GM23248 (cell line): ENCODE data around the gene MINK1. TPM values are rescaled to one million over a fixed set of nuclear protein-coding genes. Genes with fewer than 3 reads are reported as not detected.
A peak's percentile ranks its signal among the peaks of the same experiment; 100 is the strongest.

Experiments
- DNase-seq: peaks from one replicate; pipeline ENCODE4 v3.0.0-alpha.2; 2015
- H2AFZ ChIP-seq: fragments of 200-600 bp; sonication (generic); 2 replicates; pipeline ENCODE4 v1.6.1; 2016; ENCODE audit warnings: antibody characterized with exemption
- H3F3A ChIP-seq: fragments of 200-600 bp; sonication (generic); 2 replicates; pipeline ENCODE4 v1.6.1; 2016; ENCODE audit warnings: mild to moderate bottlenecking, antibody characterized with exemption, mixed run types; ENCODE audit not compliant: insufficient read depth
- H3K27ac ChIP-seq: fragments of 200-600 bp; sonication (generic); 2 replicates; pipeline ENCODE4 v1.5.1; 2016; ENCODE audit warnings: mild to moderate bottlenecking
- H3K27me3 ChIP-seq: fragments of 200-600 bp; sonication (generic); replicated peaks from 2 replicates; pipeline ENCODE4 v1.6.1; 2016; ENCODE audit warnings: mild to moderate bottlenecking; ENCODE audit not compliant: insufficient read depth
- H3K36me3 ChIP-seq: fragments of 200-600 bp; sonication (generic); 2 replicates; pipeline ENCODE4 v1.6.1; 2016; ENCODE audit warnings: low read depth, mild to moderate bottlenecking
- H3K4me1 ChIP-seq: fragments of 200-600 bp; sonication (generic); 2 replicates; pipeline ENCODE4 v1.6.1; 2016; ENCODE audit warnings: mild to moderate bottlenecking; ENCODE audit not compliant: insufficient read depth
- H3K4me2 ChIP-seq: fragments of 200-600 bp; sonication (generic); one replicate; pipeline ENCODE4 v1.6.1; 2016; ENCODE audit warnings: mild to moderate bottlenecking; ENCODE audit not compliant: unreplicated experiment
- H3K4me3 ChIP-seq: fragments of 200-600 bp; sonication (generic); 2 replicates; pipeline ENCODE4 v1.5.1; 2016; ENCODE audit warnings: mild to moderate bottlenecking
- H3K79me2 ChIP-seq: fragments of 200-600 bp; sonication (generic); 2 replicates; pipeline ENCODE4 v1.6.1; 2016; ENCODE audit warnings: mild to moderate bottlenecking; ENCODE audit not compliant: insufficient read depth
- H3K9ac ChIP-seq: fragments of 200-600 bp; sonication (generic); 2 replicates; pipeline ENCODE4 v1.6.1; 2016; ENCODE audit warnings: mild to moderate bottlenecking
- H3K9me2 ChIP-seq: fragments of 200-600 bp; sonication (generic); 2 replicates; pipeline ENCODE4 v1.6.1; 2016; ENCODE audit warnings: mixed run types, mild to moderate bottlenecking, moderate library complexity; ENCODE audit not compliant: insufficient read depth
- H3K9me3 ChIP-seq: fragments of 200-600 bp; sonication (generic); one replicate; pipeline ENCODE4 v1.6.1; 2017; ENCODE audit warnings: low read depth
- H4K20me1 ChIP-seq: fragments of 200-600 bp; sonication (generic); 2 replicates; pipeline ENCODE4 v1.6.0; 2016; ENCODE audit not compliant: insufficient read depth
- EZH2 ChIP-seq: fragments of 200-600 bp; sonication (generic); IDR thresholded peaks from 2 replicates; pipeline ENCODE4 v1.6.1; 2018; ENCODE audit warnings: antibody characterized with exemption, mild to moderate bottlenecking; ENCODE audit not compliant: insufficient read depth, poor library complexity, severe bottlenecking
- EZH2phosphoT487 ChIP-seq: fragments of 200-600 bp; sonication (generic); IDR thresholded peaks from 2 replicates; pipeline ENCODE4 v1.6.1; 2018; ENCODE audit warnings: antibody characterized with exemption, moderate library complexity, mild to moderate bottlenecking, low read depth; ENCODE audit not compliant: insufficient read depth
- WGBS, 2 experiments: methylation state at CpG; one replicate each; pipeline ENCODE4 v1.1.6; 2015 to 2017; ENCODE audit warnings: low lambda C conversion rate in 2 of 2, low coverage in 1 of 2; ENCODE audit errors: missing lambda C conversion rate in 2 of 2; 5-methylcytosine and 5-hydroxymethylcytosine counted together
- in situ Hi-C: fragments of 300-500 bp; cut with MboI; formaldehyde crosslinking; loops from 2 replicates; pipeline ENCODE4 v1.15.0; 2020
- polyA plus RNA-seq: library from polyadenylated mRNA; unstranded; fragments of >200 nt; fragmentation: Nextera tagmentation; extraction: Ambion mirVana; gene quantifications from 2 replicates; pipeline ENCODE4 v1.2.1, GENCODE V29; 2016
- total RNA-seq: library from RNA; depleted of rRNA; stranded (reverse); fragments of >200 nt; shearing (Covaris generic); gene quantifications from 2 replicates; pipeline ENCODE4 v1.2.3, GENCODE V29; 2014

Gene MINK1
- total and polyA plus RNA-seq, 2 experiments from 2014 or later, result 21.0 to 34.5 TPM

DNA sequence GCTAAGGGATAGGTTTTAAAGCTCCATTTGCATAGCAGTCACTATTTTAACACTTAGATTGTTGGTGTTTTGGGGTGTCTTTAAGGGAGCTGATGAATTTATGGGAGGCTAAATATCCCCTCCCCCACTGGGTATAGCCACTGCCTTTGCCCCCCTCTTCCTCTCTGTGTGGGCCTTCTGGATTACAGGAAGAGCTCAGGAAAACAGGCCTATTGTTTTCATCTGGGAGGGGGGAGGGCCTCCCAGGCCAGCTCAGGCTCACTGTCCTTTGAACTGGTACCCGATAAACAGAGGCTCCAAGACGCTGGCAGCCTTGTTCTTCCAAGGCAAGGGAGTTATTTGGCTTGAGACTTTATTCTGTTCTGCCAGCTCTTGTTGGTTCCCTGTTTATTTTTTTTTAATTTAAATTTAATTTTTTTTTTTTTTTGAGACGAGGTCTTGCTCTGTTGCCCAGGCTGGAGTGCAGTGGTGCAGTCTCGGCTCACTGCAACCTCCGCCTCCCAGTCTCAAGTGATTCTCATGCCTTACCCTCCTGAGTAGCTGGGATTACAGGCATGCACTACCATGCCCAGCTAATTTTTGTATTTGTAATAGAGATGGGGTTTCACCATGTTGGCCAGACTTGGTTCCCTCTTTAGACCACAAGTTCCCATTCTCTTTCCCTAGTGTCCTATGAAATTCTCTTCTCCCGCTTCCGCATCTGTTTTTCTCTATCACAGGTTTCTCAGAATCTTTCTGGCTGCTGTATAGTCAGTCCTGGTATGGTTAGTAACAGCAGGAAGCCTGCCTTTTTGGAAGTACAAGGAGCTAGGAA, 25.1 kb downstream of the MINK1 start:
- DNase-seq, result peak; percentile 4
- Histone ChIP-seq H3K4me3 (no peak overlapping the region), H4K20me1 (no peaks in the 10 kb centered on the region), H3K27ac (0 out of 2 replicates have a peak overlapping the region, but pooled peaks have one; percentile 15), H3F3A (no peaks in the 10 kb centered on the region), H3K9me2 (no peaks in the 10 kb centered on the region), H3K9ac (no peak overlapping the region; the same call in 1 of the 2 replicates), H3K36me3 (no peaks in the 10 kb centered on the region), H3K79me2 (peaks cover 81% of the 10 kb centered on the region), H3K4me2 (no peak overlapping the region), H3K4me1 (peaks cover 20% of the 10 kb centered on the region), H3K9me3 (no peaks in the 10 kb centered on the region), H2AFZ (no peak overlapping the region), H3K27me3 (no peaks in the 10 kb centered on the region)
- TF ChIP-seq EZH2, result no peak
- no peak for TF ChIP-seq EZH2phosphoT487
- in situ Hi-C loops, result no loop called here
- WGBS, 2 experiments, result 50 to 53% methylated on average over 6 to 7 of the region's 7 CpGs

DNA sequence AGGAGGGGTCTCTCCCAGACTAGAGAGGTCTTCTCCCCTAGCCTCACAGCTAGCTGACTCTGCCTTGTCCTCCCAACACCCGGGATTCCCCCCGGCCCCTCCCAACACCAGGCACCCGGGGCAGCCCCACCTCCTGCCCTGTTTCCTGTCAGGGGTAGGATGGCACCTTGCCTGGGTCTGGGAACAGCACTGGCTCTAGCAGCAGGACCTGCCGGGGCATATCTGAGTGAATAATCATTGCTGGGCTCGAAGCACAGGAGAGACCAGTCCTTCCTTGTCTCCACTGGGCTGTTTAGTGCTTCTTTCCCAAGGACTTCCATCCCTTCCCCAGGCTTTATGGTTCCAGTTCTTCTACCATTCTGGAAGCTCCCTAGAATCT, 25.7 kb downstream of the MINK1 start:
- Histone ChIP-seq H3K27me3 (no peaks in the 10 kb centered on the region), H3K36me3 (no peaks in the 10 kb centered on the region), H3K79me2 (peaks cover 76% of the 10 kb centered on the region), H3K4me1 (peaks cover 20% of the 10 kb centered on the region), H3K9me3 (no peaks in the 10 kb centered on the region), H3K27ac (0 out of 2 replicates have a peak overlapping the region, but pooled peaks have one; percentile 15), H4K20me1 (no peaks in the 10 kb centered on the region), H3K4me2 (peak overlapping the region; percentile 7), H3K4me3 (no peak overlapping the region), H3K9me2 (no peaks in the 10 kb centered on the region), H3F3A (no peaks in the 10 kb centered on the region), H2AFZ (no peak overlapping the region), H3K9ac (no peak overlapping the region)
- 21 to 25% methylated on average over 5 of the region's 5 CpGs for WGBS, 2 experiments
- DNase-seq, result peak; percentile 57
- in situ Hi-C loops, result no loop called here
- TF ChIP-seq EZH2 (no peak), EZH2phosphoT487 (no peak)

DNA sequence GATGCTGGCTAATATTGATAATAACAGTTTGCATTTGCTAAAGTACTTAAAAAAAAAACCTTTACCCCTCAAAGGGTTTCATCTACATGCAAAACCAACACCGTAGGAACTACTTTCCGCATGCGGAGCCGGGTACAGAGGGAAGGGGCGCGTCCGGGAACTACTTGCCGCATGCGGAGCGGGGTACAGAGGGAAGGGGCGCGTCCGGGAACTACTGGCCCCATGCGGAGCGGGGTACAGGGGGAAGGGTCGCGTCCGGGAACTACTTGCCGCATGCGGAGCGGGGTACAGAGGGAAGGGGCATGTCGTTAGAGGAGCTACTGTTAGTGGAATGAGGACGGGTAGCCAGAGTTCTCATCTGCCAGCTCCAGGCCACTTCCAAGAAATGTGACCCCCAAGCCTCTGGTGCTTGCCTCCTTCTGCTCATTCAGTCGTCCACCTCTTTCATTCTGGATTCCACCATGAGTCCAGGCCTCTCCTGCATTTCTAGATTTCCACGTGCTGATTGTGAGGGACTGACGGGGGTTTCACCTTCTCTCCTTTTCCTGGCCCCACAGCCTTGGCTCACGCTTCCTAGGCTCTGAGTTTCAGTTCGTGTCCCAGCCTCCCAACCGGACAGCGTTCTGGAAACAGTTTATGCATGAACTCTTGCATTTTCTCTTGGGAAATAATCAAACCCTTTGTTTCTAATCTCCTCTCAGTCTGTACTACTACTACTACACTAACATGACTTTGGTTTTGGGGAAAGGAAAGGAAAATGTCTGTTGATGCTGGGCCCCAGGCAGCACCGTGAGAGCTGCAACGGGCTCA, 26.9 kb downstream of the MINK1 start:
- WGBS, 2 experiments, result 88 to 89% methylated on average over 32 of the region's 32 CpGs
- Histone ChIP-seq H4K20me1 (no peaks in the 10 kb centered on the region), H3F3A (no peaks in the 10 kb centered on the region), H3K4me2 (no peak overlapping the region), H3K27me3 (no peaks in the 10 kb centered on the region), H2AFZ (no peak overlapping the region), H3K9me2 (no peaks in the 10 kb centered on the region), H3K27ac (no peak overlapping the region), H3K9ac (no peak overlapping the region), H3K9me3 (no peaks in the 10 kb centered on the region), H3K4me3 (no peak overlapping the region), H3K36me3 (no peaks in the 10 kb centered on the region), H3K4me1 (peaks cover 20% of the 10 kb centered on the region), H3K79me2 (peaks cover 72% of the 10 kb centered on the region)
- TF ChIP-seq EZH2phosphoT487 (no peak), EZH2 (no peak)
- in situ Hi-C loops, result no loop called here
- no peak for DNase-seq

DNA sequence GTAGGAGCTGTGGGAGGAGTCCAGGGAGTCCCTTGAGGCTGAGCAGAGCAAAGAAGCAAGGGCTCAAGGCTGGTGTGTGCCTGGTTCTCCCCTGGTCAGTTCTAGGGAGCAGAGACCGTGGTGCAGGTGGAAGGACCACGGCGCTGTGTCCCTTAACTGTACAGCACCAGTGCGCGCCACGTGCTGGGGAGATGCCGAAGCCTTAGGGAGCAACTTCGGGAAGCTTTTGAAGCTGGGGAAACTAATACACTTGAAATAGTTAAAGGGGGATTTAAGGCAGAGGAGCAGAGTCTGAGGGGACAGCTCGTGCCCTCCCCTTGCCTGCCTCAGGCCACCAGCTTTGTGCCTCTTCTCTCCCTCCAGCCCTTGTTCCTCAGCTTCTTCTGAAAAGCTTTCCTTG, 27.5 kb downstream of the MINK1 start:
- TF ChIP-seq EZH2phosphoT487, result no peak
- Histone ChIP-seq H3K79me2 (peaks cover 78% of the 10 kb centered on the region), H3K9me2 (no peaks in the 10 kb centered on the region), H2AFZ (no peak overlapping the region), H3F3A (no peaks in the 10 kb centered on the region), H3K27ac (no peak overlapping the region), H4K20me1 (no peaks in the 10 kb centered on the region), H3K36me3 (no peaks in the 10 kb centered on the region), H3K27me3 (no peaks in the 10 kb centered on the region), H3K4me1 (peaks cover 20% of the 10 kb centered on the region), H3K4me2 (no peak overlapping the region), H3K9ac (no peak overlapping the region), H3K9me3 (no peaks in the 10 kb centered on the region), H3K4me3 (no peak overlapping the region)
- in situ Hi-C loops, result no loop called here
- no peak for DNase-seq
- WGBS, 2 experiments, result 91 to 95% methylated on average over 9 of the region's 9 CpGs
